Heart left ventricle (tissue), 13 donors: ENCODE measurements around the gene GPR68.

Experiments
- POLR2A ChIP-seq, 2 donors: fragments of 450-650 bp; IDR thresholded peaks; one replicate each; pipeline ENCODE4 v1.6.1; 2017; ENCODE audit warnings: antibody characterized with exemption in 2 of 2, mild to moderate bottlenecking in 2 of 2, moderate library complexity in 2 of 2
- TF ChIP-seq, protein P1 (sequence below), 12 donors: fragments of 200-600 bp; sonication (generic) in 4 of 12; IDR thresholded peaks; one replicate each; pipeline versions ENCODE4 v1.5.0 to v1.8.0; 2018 to 2022; ENCODE audit warnings: antibody characterized with exemption in 12 of 12, mild to moderate bottlenecking in 5 of 12
- donor health status: ischemic (EF 13 %, LVEDD 7.1; RV severe dilation, severe dysfunction).
- donor health status: DM: no; HTN: yes; CAD: no.
- donor health status: DM: no; HTN: no; CAD: no.
- donor health status: ischemic (EF 25% LVEDD 6.9; RV normal size, moderate dysfunction).
- donor health status: ischemic (EF 25% LVEDD 5.7; RV mildly dilated, moderate dysfunction).
- donor health status: ischemic (EF 35%, LVEDD 5.7; RV mildly dilated, moderate dysfunction).
- donor health status: nonischemic (EF 11% LVEDD 7.7; RV severe dilation, severe dysfunction).
- donor health status: DM: yes; HTN: yes; CAD: no.
- donor health status: PGD.
- donor health status: ischemic (EF 29% LVEDD 5.4; RV normal size, mild dysfunction).
- donor health status: nonischemic (EF 23%, LVEDD 6.1; RV moderate dilation, normal function).

DNA sequence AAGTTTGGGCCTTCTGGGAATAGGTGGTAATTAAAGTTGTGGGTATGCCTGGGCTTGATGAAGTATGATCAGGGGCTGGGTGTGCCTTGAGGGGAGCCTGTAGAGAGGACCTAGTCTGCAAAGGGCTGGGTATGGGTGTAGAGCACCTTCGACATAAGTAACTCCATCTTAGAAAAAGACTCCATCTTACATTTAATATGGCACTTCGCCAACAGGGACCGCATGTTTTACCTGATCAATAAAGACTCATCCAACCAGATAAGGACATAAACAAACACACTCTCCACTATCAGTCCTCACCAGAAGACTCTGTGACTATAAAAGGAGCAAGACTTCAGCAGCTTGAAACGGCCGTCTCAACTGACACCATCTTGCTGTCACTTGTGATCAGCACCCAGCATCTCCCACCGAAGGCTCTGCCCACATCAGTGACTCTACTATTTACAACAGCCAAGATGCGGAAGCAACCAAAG is 23.5 kb upstream of the GPR68 start:
- TF ChIP-seq, protein P1, sequence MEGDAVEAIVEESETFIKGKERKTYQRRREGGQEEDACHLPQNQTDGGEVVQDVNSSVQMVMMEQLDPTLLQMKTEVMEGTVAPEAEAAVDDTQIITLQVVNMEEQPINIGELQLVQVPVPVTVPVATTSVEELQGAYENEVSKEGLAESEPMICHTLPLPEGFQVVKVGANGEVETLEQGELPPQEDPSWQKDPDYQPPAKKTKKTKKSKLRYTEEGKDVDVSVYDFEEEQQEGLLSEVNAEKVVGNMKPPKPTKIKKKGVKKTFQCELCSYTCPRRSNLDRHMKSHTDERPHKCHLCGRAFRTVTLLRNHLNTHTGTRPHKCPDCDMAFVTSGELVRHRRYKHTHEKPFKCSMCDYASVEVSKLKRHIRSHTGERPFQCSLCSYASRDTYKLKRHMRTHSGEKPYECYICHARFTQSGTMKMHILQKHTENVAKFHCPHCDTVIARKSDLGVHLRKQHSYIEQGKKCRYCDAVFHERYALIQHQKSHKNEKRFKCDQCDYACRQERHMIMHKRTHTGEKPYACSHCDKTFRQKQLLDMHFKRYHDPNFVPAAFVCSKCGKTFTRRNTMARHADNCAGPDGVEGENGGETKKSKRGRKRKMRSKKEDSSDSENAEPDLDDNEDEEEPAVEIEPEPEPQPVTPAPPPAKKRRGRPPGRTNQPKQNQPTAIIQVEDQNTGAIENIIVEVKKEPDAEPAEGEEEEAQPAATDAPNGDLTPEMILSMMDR (IDR thresholded peaks at IDR 0.05), result no peak
- no peak for TF ChIP-seq POLR2A (IDR thresholded peaks at IDR 0.05)
